Esophagus squamous epithelium (tissue), 5 donors: ENCODE results near the gene ACSM4. TPM values are rescaled to one million over a fixed set of nuclear protein-coding genes. Genes with fewer than 3 reads are reported as not detected.

ENCODE experiments used
- DNase-seq: peaks from one replicate; lab custom pipeline; 2025; lab: John Stamatoyannopoulos, UW
- H3K27ac ChIP-seq, 4 donors: fragments of 200-600 bp; sonication (generic); one replicate each; pipeline ENCODE4 v1.5.1; 2016 to 2019; ENCODE audit warnings: mild to moderate bottlenecking in 1 of 4
- H3K27me3 ChIP-seq, 4 donors: fragments of 200-600 bp; sonication (generic); 1 replicate in 3 of 4; 2 replicates in 1 of 4; pipeline versions ENCODE4 v1.5.1 to v1.6.0; 2017 to 2021; ENCODE audit warnings: antibody characterized with exemption in 1 of 4
- H3K36me3 ChIP-seq, 3 donors: fragments of 200-600 bp; sonication (generic); one replicate each; pipeline ENCODE4 v1.5.1; 2016 to 2019
- H3K4me1 ChIP-seq, 3 donors: fragments of 200-600 bp; sonication (generic); one replicate each; pipeline ENCODE4 v1.5.1; 2017 to 2019
- H3K4me3 ChIP-seq, 4 donors: fragments of 200-600 bp; sonication (generic); 1 replicate in 3 of 4; 2 replicates in 1 of 4; pipeline ENCODE4 v1.5.1; 2016 to 2019; ENCODE audit warnings: mild to moderate bottlenecking in 2 of 4, moderate library complexity in 1 of 4
- H3K9me3 ChIP-seq, 3 donors: fragments of 200-600 bp; sonication (generic); one replicate each; pipeline ENCODE4 v1.5.1; 2016 to 2019
- POLR2A ChIP-seq, 4 donors: fragments of 450-650 bp; IDR thresholded peaks; one replicate each; pipeline ENCODE4 v1.6.1; 2017; ENCODE audit warnings: antibody characterized with exemption in 4 of 4, mild to moderate bottlenecking in 4 of 4, moderate library complexity in 3 of 4
- WGBS, 2 donors: methylation state at CpG; one replicate each; pipeline ENCODE4 v1.1.5; 2018; 5-methylcytosine and 5-hydroxymethylcytosine counted together
- intact Hi-C: fragments of 100-400 bp; cut with DNase I; formaldehyde crosslinking; loops from one replicate; pipeline ENCODE4 v1.15.0; 2022
- total RNA-seq, 4 donors: library from RNA; depleted of rRNA; stranded (reverse); fragments of >200 nt; gene quantifications; one replicate each; pipeline ENCODE4 v1.1.0, GENCODE V29; 2016
- TF ChIP-seq, protein P1 (sequence below), 6 experiments: fragments of 450-650 bp in 4 of 6; fragments of 200-600 bp in 2 of 6; sonication (generic) in 2 of 6; IDR thresholded peaks; one replicate each; pipeline ENCODE4 v1.5.1; 2016 to 2019; ENCODE audit warnings: antibody characterized with exemption in 6 of 6, mild to moderate bottlenecking in 4 of 6, moderate library complexity in 4 of 6
- donor health status: DM: yes; HTN: yes; CAD: no.

The ACSM4 gene, protein sequence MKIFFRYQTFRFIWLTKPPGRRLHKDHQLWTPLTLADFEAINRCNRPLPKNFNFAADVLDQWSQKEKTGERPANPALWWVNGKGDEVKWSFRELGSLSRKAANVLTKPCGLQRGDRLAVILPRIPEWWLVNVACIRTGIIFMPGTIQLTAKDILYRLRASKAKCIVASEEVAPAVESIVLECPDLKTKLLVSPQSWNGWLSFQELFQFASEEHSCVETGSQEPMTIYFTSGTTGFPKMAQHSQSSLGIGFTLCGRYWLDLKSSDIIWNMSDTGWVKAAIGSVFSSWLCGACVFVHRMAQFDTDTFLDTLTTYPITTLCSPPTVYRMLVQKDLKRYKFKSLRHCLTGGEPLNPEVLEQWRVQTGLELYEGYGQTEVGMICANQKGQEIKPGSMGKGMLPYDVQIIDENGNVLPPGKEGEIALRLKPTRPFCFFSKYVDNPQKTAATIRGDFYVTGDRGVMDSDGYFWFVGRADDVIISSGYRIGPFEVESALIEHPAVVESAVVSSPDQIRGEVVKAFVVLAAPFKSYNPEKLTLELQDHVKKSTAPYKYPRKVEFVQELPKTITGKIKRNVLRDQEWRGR
- total RNA-seq: not detected

DNA sequence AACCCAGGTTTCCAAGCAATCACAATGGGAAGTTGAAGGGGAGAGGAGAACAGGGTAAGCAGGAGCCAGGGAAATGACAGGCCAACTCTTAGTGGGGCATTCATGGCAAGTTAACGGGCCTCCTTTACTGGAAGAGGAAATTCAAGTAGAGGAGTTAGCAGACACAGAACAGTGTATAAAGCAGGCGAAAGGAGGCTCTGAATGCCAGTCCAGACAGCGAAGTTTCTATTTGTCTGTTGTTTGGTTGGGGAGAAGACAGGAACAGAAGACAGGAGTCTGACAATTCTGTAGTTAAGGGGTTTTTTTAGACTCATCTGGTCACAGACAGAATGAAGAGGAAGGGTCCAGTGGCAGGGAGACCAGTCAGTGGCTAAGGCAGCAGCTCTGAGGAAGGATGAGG lies at the start of gene ACSM4:
TSS of gene ACSM4 (plus strand) at position 301 of the 400 bp plus-strand sequence. CDS start 260 bp downstream, outside the sequence.
- Histone ChIP-seq H3K27ac (no peak within 1 kb of the TSS), H3K4me3 (no peak within 1 kb of the TSS), H3K27me3 (no peaks in the 10 kb centered on the region), H3K9me3 (no peaks in the 10 kb centered on the region), H3K36me3 (no peaks in the 10 kb centered on the region), H3K4me1 (no peaks in the 10 kb centered on the region)
- 76 to 85% methylated on average over 3 of the region's 3 CpGs for WGBS, 2 donors
- intact Hi-C loops: no loop called here
- TF ChIP-seq POLR2A (IDR thresholded peaks at IDR 0.05): no peak
- TF ChIP-seq, protein P1, sequence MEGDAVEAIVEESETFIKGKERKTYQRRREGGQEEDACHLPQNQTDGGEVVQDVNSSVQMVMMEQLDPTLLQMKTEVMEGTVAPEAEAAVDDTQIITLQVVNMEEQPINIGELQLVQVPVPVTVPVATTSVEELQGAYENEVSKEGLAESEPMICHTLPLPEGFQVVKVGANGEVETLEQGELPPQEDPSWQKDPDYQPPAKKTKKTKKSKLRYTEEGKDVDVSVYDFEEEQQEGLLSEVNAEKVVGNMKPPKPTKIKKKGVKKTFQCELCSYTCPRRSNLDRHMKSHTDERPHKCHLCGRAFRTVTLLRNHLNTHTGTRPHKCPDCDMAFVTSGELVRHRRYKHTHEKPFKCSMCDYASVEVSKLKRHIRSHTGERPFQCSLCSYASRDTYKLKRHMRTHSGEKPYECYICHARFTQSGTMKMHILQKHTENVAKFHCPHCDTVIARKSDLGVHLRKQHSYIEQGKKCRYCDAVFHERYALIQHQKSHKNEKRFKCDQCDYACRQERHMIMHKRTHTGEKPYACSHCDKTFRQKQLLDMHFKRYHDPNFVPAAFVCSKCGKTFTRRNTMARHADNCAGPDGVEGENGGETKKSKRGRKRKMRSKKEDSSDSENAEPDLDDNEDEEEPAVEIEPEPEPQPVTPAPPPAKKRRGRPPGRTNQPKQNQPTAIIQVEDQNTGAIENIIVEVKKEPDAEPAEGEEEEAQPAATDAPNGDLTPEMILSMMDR (IDR thresholded peaks at IDR 0.05): no peak
- DNase-seq: no peak

DNA sequence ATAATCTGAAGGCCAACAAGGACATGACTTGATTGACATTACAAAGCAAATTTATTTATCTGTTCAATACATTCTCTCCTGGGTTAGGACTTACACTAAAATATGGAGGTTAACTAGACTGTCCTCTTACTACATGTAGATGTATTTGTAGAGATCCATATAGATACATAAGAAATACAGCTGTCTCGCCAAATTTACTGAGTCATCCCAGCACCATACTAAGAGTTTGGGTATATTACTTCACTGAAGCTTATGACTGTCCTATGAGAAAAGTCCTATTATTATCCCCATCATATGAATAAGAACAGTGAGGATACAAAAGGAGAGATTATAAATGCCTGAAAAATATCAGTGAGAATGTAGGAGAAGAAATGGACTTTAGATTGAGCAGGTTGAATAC lies 44.8 kb upstream of the ACSM4 start:
- Histone ChIP-seq H3K36me3 (no peaks in the 10 kb centered on the region), H3K4me3 (no peak overlapping the region), H3K27me3 (no peaks in the 10 kb centered on the region), H3K4me1 (no peaks in the 10 kb centered on the region), H3K27ac (no peak overlapping the region), H3K9me3 (no peaks in the 10 kb centered on the region)
- WGBS, 2 donors: 73 to 81% methylated on average over 1 of the region's 1 CpG
- no peak for DNase-seq
- intact Hi-C loops: no loop called here
- no peak for TF ChIP-seq POLR2A (IDR thresholded peaks at IDR 0.05)
- TF ChIP-seq, protein P1 (IDR thresholded peaks at IDR 0.05): no peak

DNA sequence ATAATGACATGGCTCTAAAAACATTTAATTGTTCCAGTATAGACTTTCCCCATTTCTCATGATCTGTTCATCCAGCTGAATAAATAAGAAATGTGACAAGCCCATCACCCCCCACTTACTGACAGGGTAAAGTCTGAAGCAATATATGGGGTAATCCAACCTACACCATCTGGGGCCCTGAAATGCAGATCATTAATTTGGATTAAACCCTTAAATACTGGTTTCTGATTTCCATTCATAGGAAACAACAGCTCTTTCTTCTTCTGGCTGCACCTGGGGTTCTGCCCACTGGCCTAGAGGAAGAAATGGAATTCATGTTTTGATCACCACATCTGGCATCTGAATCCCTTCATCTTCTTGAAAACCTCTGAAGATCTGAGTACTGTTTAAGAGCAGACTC lies 39.3 kb upstream of the ACSM4 start:
- TF ChIP-seq POLR2A (IDR thresholded peaks at IDR 0.05): no peak
- TF ChIP-seq, protein P1 (IDR thresholded peaks at IDR 0.05): no peak
- Histone ChIP-seq H3K36me3 (no peaks in the 10 kb centered on the region), H3K4me1 (no peaks in the 10 kb centered on the region), H3K4me3 (no peak overlapping the region), H3K27me3 (no peaks in the 10 kb centered on the region), H3K27ac (no peak overlapping the region), H3K9me3 (no peaks in the 10 kb centered on the region)
- no peak for DNase-seq
- intact Hi-C loops: no loop called here

DNA sequence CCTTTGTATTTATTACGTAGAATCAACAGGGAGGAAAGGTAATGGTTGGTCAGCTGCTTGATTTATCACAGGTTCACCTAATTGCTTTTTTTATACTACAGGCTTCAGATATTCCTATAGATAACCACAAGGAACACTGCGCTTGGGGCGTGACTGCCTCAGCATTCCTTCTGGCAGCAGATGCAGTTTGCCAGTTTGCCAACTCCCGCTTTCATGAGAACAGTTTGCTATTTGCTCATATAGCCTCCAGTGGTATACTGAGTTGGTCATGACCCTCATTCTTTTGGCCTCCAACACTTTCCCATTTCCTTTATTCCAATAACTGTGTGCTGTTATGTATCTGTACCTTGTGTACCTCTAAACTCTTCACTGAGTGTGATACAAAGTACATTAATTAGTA lies 38.6 kb upstream of the ACSM4 start:
- no peak overlapping the region for H3K4me3 ChIP-seq
- WGBS, 2 donors: 61 to 66% methylated on average over 4 of the region's 4 CpGs
- TF ChIP-seq, protein P1 (IDR thresholded peaks at IDR 0.05): no peak
- TF ChIP-seq POLR2A (IDR thresholded peaks at IDR 0.05): no peak
- intact Hi-C loops: no loop called here
- no peaks in the 10 kb centered on the region for H3K27me3 ChIP-seq
- no peaks in the 10 kb centered on the region for H3K4me1 ChIP-seq
- DNase-seq: no peak
- H3K36me3 ChIP-seq: no peaks in the 10 kb centered on the region
- no peaks in the 10 kb centered on the region for H3K9me3 ChIP-seq
- no peak overlapping the region for H3K27ac ChIP-seq

DNA sequence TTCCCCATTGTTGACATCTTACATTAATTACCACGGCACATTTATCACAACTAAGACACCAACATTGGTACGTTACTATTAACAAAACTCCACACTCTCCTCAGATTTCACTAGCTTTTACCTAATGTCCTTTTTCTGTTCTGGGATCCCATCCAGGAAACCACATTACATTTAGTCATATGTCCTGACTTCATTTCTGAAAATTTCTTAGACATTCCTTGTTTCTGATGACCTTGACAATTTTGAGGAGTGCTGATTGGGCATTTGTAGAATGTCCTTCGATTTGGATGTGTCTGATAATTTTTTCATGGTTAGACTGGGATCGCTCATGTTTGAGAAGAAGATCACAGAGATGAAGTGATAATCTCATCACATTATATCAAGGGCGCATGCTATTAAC lies 34.6 kb upstream of the ACSM4 start:
- H3K9me3 ChIP-seq: no peaks in the 10 kb centered on the region
- no peak for TF ChIP-seq POLR2A (IDR thresholded peaks at IDR 0.05)
- TF ChIP-seq, protein P1 (IDR thresholded peaks at IDR 0.05): no peak
- WGBS, 2 donors: 60 to 67% methylated on average over 5 of the region's 5 CpGs
- no peaks in the 10 kb centered on the region for H3K27me3 ChIP-seq
- intact Hi-C loops: no loop called here
- H3K27ac ChIP-seq: no peak overlapping the region
- H3K36me3 ChIP-seq: no peaks in the 10 kb centered on the region
- H3K4me1 ChIP-seq: no peaks in the 10 kb centered on the region
- no peak overlapping the region for H3K4me3 ChIP-seq
- no peak for DNase-seq
